NB4 (cell line): ENCODE measurements around the gene DUOX1.

Experiments used
- CTCF ChIP-seq: IDR thresholded peaks from one replicate; pipeline ENCODE4 v1.5.1; 2012; ENCODE audit warnings: low read depth, low read length
- MYC ChIP-seq: IDR thresholded peaks from 2 replicates; pipeline ENCODE4 v1.6.1; 2011; ENCODE audit warnings: low read depth, low read length
- POLR2A ChIP-seq: IDR thresholded peaks from 2 replicates; pipeline ENCODE4 v1.6.1; 2011; ENCODE audit warnings: mild to moderate bottlenecking; ENCODE audit not compliant: insufficient read length; ENCODE audit errors: extremely low read depth

- TF ChIP-seq POLR2A (no peak), CTCF (no peak), MYC (no peak)
These were observed 47.5 kb downstream of the DUOX1 start for GRCh38 chr15:45177285-45177684.
